Keratinocyte (primary cell): ENCODE results near the gene NR2E3.

Source experiments
- EZH2 ChIP-seq: IDR thresholded peaks from one replicate; pipeline ENCODE4 v1.6.1; 2012; ENCODE audit warnings: inconsistent platforms, mild to moderate bottlenecking, low read length, moderate library complexity
- TF ChIP-seq, protein P1 (sequence below), 3 experiments: IDR thresholded peaks in 1 of 3; conservative IDR thresholded peaks in 1 of 3; optimal IDR thresholded peaks in 1 of 3; 2 replicates in 2 of 3; 3 replicates in 1 of 3; pipeline versions ENCODE3 to v1.5.1; 2011; ENCODE audit warnings: low read length in 3 of 3, mild to moderate bottlenecking in 3 of 3, moderate library complexity in 2 of 3, control low read depth in 1 of 3, inconsistent platforms in 1 of 3; ENCODE audit not compliant: insufficient read depth in 2 of 3; ENCODE audit errors: extremely low read depth in 1 of 3

DNA sequence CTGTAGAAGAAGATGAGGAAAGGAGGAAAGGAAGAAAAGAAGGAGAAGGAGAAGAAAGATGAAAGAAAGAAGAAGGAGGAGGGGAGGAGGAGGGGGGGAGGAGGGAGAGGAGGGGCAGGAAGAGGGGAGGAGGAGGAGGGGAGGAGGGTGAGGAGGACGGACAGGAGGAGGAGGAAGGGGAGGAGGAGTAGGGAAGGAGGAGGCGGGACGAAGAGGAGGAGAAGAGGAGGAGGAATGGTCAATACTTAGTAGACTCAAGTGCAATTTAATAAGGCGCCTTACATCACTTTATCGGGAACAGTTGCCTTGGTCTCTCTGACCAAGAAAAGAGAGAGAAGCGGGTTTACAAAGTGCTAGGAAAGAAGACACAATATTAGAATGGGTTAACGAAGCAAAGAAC lies 23.7 kb upstream of the NR2E3 start:
- TF ChIP-seq, protein P1, sequence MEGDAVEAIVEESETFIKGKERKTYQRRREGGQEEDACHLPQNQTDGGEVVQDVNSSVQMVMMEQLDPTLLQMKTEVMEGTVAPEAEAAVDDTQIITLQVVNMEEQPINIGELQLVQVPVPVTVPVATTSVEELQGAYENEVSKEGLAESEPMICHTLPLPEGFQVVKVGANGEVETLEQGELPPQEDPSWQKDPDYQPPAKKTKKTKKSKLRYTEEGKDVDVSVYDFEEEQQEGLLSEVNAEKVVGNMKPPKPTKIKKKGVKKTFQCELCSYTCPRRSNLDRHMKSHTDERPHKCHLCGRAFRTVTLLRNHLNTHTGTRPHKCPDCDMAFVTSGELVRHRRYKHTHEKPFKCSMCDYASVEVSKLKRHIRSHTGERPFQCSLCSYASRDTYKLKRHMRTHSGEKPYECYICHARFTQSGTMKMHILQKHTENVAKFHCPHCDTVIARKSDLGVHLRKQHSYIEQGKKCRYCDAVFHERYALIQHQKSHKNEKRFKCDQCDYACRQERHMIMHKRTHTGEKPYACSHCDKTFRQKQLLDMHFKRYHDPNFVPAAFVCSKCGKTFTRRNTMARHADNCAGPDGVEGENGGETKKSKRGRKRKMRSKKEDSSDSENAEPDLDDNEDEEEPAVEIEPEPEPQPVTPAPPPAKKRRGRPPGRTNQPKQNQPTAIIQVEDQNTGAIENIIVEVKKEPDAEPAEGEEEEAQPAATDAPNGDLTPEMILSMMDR (optimal IDR thresholded peaks at IDR 0.05 in 1 of 3, IDR thresholded peaks at IDR 0.05 in 1 of 3, conservative IDR thresholded peaks at IDR 0.05 in 1 of 3; ENCODE audit: extremely low read depth in 1 of 3, insufficient read depth in 2 of 3, low read length in 3 of 3) = no peak
- no peak for TF ChIP-seq EZH2
